HG02588 (cell line): Measurements from ENCODE around the gene C2orf76.

Source experiments
- ATAC-seq: cut with Tn5 transposase; IDR thresholded peaks from one replicate; pipeline ENCODE4 v1.9.1; 2021; ENCODE audit warnings: mild to moderate bottlenecking, moderate library complexity; ENCODE audit not compliant: unreplicated experiment

Gene C2orf76

DNA sequence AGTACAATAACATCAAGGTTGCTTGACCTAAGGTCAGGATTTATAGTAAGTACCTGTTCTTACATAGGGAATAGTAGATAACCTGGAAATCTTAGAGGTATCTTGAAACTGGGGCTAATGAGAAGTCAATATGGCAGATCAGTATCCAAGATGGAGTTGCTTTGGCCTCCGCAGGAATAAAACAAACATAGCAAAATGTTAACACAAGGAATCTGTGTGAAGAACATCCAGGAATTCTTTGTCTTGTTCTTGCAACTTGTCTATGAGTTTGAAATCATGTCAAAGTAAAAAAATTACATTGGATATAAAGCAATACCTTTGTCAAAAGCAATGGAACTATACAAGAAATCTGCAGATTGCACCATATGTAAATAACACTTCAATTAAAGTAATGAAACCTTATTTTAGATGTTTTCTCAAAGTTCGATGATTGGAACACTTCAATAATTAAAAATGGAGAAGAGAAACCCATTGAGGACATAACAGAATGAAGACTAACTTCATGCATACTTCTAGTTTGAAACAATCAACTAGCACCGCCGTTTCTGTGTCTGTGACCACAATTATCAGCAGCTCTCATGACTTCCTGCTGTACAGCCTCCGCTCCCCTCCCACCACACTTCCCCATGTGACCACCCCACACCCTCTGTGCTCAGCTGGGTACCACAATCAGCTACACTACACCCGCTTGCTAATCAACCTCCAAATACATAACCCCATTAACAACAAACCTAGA, 27.6 kb downstream of the C2orf76 start:
- ATAC-seq = peak; percentile 99

DNA sequence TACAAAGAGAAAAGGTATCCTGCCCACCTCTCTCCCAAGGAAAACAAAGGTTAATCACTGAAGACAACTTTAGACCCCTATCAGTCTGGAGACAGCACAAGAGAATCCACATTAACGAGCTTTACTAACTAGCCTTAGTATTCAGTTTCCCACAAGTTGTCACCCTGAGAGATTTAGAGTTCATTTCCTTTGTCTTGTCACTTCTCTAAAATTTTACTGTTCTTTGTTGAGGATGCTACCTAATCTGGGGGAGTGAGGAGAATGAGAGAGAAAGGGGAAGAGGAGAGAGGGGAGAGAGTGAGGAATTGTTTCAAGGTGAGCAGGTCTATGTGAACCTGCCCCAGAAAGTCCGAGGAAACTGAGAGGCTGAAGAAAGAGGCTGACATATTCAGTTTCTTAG, 28.4 kb downstream of the C2orf76 start:
- ATAC-seq = no peak

GRCh38 chr2:119337749-119338148, 28.9 kb downstream of the C2orf76 start:
- no peak for ATAC-seq

GRCh38 chr2:119333833-119334232, 32.8 kb downstream of the C2orf76 start:
- ATAC-seq = no peak

DNA sequence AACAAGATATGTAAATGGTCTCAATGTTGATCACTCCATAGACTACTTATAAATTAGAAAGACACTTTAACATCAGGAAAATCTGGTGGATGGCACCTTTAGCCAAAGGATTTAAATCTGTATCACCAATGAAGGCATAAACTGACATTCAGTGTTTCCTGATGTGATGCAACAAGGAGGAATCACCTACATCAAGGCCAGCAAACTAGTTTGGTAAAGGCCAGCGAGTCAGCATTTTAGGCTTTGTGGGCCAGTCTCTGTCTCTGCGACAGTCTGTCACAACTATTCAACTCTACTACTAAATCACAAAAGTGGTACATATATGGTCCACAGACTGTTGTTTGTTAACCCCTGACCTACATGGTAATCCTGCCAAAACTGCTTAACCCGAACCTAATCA, 33.3 kb downstream of the C2orf76 start:
- ATAC-seq = no peak

- no peak for ATAC-seq
These were observed 33.7 kb downstream of the C2orf76 start for GRCh38 chr2:119332953-119333352.

GRCh38 chr2:119327431-119327830, 39.2 kb downstream of the C2orf76 start:
- ATAC-seq = no peak

- no peak for ATAC-seq
These were observed 39.7 kb downstream of the C2orf76 start for GRCh38 chr2:119326938-119327337.

DNA sequence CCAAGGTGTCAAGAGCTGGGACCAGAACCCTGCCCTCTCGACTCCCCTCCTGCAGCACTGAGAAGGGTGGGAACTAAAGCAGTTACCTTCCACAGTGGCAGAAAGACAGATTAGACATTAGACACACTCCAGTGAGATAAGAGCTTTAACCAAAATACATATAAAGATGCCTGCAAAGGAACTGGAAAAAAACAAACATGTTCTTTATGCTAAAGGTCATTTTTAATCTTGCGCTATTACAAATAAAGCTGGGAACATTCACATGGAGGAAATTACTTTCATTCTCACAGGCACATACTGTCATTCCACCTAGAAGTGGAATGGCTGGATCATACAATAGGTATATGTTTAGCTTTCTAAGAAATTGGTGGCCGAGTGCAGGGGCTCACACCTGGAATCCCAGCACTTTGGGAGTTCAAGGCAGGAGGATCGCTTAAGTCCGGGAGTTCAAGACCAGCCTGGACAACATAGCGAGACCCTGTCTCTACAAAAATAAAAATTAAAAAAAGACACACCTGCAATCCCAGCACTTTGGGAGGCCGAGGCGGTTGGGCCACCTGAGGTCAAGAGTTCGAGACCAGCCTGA, 41.9 kb downstream of the C2orf76 start:
- ATAC-seq = no peak

- ATAC-seq = no peak
These were observed 43.2 kb downstream of the C2orf76 start for GRCh38 chr2:119323459-119323858.

DNA sequence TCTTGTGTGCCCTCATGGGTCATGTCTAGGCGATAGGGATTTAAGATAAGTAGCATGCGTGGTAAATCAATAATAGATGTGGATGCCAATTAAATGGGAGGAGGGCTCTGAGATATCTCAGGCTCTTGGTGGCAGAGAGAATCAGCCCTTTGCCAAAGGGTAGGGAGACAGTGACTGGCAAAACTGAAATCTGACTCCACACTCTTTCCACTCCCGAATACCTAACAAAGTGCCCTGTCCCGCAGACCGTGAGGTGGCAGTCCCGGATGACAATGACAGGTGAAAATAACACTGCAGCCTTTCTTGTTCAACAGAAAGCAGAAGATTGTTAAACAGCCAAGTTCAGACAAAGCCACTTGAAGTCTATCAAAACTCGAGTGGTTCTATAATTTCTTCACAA, 47.0 kb downstream of the C2orf76 start:
- ATAC-seq = no peak

DNA sequence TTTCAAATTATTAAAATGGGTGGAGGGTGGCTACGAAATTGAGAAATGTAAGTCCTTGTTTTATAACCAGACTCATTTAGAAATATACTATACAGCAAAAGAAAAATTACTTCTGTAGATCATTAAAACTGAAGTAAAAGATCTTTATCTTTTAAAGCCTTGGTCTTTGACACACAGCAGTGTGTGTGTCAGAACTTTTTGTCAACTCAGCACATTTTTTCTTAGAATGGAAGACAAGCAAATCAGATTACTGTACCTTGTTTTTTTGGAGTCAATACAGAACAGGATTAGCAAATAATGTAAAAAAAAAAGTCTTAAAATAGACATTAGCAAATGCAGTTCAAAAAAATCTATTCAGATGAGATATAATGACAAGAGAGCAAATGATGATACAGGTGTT, 49.1 kb downstream of the C2orf76 start:
- no peak for ATAC-seq

DNA sequence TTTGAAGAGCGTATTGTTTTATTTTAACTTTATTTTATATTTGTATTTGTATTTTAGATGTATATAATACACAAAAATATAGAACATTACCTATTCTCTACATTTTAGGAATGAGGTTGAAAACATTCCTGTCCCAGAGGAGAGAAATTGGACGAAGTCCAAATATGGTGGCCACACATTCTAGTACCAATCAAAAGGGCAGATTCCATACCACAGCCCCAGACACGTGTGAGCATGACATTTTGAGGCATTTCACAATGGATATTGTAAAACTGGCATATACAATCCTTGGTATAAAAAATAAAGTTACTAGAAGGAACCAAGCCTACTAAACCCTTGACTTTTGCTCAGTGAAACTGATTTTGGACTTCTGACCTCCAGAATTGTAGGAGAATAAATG, 50.6 kb downstream of the C2orf76 start:
- no peak for ATAC-seq

GRCh38 chr2:119315241-119315925, 51.3 kb downstream of the C2orf76 start:
- no peak for ATAC-seq

DNA sequence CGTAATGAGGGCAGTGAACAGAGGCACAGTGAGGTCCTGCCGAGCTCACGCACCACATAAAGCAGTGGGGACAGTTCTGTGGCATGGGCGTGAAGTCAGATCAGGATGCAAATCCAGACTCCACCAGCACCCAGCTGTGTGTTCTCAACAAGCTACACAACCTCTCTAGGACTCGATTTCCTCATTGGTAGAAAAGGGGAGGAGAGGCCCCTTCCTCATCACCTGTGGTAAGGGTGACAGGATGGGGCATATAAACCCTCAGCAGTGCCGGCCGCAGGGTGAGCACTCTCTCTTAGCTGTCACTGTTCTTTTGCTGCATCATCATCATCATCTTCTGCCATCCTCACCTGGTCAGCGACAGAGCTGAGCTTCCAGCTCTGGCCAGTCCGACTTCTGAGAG, 54.8 kb downstream of the C2orf76 start:
- ATAC-seq = no peak

GRCh38 chr2:119311371-119311770, 55.3 kb downstream of the C2orf76 start:
- no peak for ATAC-seq

- no peak for ATAC-seq
These were observed 57.8 kb downstream of the C2orf76 start for GRCh38 chr2:119308793-119309330.

- ATAC-seq = no peak
These were observed 59.1 kb downstream of the C2orf76 start for GRCh38 chr2:119307419-119308140.

DNA sequence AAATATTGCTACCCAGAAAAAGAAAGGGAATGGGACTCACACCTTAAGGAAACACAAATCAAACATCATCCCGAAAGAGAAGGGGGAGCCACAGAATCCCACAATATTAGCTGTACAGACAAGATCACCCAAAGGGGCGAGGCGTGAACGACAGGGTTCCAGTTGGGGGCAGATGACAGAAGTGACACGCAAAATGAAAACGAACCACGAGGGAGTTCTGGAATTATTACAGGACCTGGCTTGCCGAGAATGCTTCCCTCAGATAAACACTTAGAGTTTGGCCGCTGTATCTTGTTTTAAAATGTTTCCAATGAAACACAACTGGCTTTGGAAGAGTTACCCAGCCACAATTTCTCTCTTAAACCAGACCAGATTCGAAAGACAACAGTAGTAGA, 60.4 kb downstream of the C2orf76 start:
- ATAC-seq = no peak

- ATAC-seq = no peak
These were observed 61.0 kb downstream of the C2orf76 start for GRCh38 chr2:119305497-119306195.

DNA sequence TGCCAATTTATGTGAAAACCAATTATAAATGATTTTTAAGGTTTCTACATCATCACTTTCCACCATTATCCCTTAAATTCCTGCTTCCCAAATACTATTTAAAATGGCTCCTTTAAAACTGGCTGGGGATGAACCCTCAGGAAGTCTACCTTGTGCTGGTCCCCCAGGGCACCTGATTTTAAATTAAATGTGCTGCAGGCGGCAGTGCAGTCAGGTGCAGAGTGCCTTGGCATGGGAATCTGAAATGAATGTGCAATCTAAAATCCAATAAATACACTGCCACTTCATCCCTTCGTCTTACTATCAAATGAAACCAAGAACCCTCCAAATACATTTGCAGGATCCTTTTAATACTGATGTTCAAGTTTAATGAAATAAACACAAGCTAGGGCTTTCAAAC, 61.8 kb downstream of the C2orf76 start:
- ATAC-seq = no peak
